GM21529 (cell line): ENCODE measurements around the gene TFG.
"Not testable (repeated sequence)": the region's sequence is repeated elsewhere in the genome, so short reads cannot be mapped to it uniquely, and the experiment has no call there.

Experiments used
- ATAC-seq: cut with Tn5 transposase; IDR thresholded peaks from one replicate; pipeline ENCODE4 v1.9.1; 2021; ENCODE audit not compliant: unreplicated experiment

TFG gene

GRCh38 chr3:100708989-100709841, at the start of gene TFG:
TFG (plus strand) TSS chr3:100709494; CDS start chr3:100713686, 4,192 bp downstream.
- peak; percentile 94 for ATAC-seq

DNA sequence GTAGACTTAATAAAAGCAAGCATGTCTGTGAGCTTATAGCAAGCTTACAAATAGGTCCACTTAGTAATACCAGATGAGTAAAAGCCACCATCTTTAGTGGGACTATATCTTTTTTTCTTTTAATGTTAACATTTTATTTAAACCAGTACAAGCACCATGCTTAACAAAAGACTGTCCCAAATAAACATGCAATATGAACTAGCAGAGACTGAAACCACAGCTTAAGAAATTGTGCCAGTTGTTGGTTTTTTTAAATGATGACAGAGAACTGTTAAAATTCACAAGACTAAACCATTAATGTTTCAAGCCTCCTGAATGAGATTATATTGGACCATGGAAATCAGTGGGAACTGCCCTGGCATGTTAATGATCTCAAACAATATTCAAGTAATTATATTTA, 48.0 kb upstream of the TFG start:
- not testable (repeated sequence) for ATAC-seq

DNA sequence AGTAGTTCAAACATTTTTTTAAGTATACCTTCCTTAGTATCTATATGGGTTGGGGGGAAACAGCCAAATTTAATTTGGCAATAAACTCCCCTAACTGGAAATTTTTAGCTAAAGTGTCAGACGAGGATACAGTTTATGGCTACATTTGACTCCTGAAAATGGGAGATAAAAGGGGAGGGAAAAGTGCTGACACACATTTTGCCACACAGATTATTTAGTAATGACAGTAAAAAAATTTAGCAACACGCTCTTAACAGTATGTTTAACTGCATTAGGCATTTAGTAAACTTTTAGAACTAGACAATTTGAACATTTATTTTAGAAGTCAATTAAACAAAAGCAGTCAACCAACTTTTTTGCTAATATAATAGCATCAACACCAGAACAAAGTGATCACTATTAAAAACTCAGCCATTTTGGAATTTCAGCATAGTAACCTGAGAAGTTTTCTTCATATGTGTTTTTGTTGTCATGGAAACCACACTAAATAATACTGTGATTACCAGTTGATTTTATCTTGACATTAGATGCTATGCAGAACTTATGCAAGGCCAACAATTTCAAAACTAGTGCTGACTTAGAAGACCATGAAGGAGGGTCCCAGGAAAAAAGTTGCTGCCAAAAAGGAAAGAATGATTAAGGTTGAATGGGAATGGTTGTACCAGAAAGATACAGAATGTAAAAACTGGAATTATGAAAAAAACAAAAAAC, 47.0 kb upstream of the TFG start:
- ATAC-seq = no peak

GRCh38 chr3:100665230-100665629, 44.1 kb upstream of the TFG start:
- no peak for ATAC-seq

DNA sequence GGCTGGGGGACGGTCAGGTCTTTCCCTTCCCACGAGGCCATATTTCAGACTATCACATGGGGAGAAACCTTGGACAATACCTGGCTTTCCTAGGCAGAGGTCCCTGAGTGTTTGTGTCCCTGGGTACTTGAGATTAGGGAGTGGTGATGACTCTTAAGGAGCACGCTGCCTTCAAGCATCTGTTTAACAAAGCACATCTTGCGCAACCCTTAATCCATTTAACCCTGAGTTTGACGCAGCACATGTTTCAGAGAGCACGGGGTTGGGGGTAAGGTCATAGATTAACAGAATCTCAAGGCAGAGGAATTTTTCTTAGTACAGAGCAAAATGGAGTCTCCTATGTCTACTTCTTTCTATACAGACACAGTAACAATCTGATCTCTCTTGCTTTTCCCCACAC, 42.6 kb upstream of the TFG start:
- ATAC-seq = not testable (repeated sequence)

DNA sequence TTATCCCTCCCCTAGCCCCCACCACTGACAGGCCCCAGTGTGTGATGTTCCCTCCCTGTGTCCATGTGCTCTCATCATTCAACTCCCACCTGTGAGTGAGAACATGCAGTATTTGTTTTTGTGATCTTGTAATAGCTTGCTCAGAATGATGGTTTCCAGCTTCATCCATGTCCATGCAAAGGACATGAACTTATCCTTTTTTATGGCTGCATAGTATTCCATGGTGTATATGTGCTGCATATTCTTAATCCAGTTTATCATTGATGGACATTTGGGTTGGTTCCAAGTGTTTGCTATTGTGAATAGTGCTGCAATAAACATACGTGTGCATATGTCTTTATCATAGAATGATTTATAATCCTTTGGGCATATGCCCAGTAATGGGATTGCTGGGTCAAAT, 42.0 kb upstream of the TFG start:
- ATAC-seq = not testable (repeated sequence)

GRCh38 chr3:100670995-100671394, 38.3 kb upstream of the TFG start:
- not testable (repeated sequence) for ATAC-seq

GRCh38 chr3:100681496-100681895, 27.8 kb upstream of the TFG start:
- ATAC-seq = no peak

DNA sequence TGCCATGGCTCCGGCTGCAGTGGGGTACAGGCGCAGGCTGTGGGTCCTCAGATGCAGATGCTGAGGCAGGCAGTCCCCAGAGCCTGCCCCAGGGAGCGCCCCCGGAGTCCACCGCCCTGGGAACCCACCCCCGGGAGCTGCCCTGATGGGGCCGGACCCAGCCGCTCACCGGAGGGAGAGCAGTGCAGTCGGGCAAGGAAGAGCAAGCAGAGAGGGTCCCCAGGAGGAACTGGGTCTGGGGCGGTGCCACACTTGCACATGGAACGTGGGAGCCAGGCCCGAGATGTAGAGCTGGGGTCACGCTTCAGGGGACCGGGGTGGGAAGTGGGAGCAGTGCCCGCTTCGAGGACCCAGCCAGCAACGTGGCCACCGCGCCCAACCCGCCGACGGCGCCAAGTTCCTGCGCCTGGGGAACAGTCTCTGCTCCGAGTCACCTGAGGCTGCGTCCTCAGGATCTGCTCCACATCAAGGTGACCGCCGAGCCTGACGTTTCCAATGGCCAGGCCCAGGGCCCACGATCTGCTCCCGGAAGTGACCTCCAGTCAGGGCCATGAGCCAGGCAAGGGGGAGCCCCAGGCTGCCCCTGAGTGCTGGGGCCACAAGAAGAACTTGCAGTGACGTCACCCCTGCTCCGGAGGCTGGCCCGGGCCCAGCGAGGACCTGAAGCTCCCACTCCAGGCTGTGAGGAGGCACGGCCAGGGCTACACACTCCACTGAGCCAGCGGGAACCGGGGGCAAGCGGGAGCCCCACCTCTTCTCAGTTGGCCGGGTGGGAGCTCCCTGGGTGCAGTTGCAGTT, 27.0 kb upstream of the TFG start:
- no peak for ATAC-seq

GRCh38 chr3:100682854-100683760, 26.2 kb upstream of the TFG start:
- no peak for ATAC-seq

GRCh38 chr3:100693225-100693624, 16.1 kb upstream of the TFG start:
- ATAC-seq = no peak

DNA sequence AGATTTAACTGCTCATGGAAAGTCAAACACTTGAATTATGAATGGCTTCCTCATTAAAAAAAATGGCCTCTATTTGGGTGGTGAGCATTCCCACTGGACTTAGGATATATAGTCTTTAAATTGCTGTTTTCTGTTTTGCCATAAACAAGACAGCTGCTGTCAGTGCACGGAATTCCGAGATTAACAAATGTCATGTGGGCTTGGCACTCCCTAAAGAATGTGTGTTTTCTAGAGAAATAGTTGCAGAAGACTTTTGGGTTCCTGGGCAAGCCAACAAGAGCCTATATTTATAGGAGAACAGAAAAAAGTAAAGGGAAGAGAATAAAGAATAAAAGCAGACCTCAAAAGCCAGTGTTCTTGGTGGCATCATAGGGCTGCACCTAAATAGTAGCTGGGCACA, 13.6 kb upstream of the TFG start:
- ATAC-seq = no peak

DNA sequence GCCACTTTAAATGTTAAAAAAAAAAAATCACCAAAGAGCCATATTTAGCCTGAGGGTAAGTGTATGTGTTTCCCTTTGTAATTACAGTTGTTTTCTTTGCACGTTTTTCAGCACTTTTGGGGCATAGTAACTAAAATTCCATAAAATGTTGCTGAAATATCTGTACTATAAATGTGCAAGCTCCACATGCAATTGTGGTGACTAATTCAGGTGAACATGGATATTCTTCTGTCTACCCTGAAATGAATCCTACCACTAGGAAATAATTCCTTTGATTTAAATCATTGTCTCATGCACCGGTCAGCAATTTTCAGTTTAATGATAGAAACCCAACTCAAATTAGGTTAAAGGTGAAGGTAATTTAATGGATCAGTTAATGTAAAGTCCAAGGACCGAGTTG, 13.1 kb upstream of the TFG start:
- ATAC-seq = no peak

- no peak for ATAC-seq
These were observed 12.1 kb upstream of the TFG start for GRCh38 chr3:100697172-100697571.

DNA sequence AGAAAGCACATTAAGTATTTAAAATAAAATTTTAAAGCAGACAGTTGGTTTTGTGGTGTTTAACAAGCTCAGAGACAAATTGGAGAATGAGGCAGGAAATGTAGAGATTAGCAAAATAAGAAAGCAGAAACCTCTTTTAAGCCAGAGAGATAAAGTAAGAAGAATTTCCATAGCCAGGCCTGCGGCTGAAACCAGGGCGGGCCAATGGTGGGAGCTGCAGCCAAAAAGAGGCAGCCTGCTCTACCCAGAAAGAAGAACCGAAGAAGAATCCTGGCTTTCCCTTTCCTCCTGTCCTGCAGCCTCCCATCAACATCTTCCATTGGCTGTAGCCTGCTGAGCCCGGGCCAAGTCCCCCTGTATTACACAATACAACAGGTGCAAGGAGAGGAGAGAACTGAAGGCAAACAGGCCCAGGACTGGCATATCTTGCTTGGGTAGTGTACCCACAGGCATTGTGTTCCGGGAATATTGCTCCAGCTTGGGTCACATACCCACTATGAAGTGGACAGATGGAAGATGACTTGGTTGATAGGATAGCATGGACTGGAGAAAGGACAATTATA, 11.5 kb upstream of the TFG start:
- ATAC-seq = no peak

GRCh38 chr3:100698736-100699135, 10.6 kb upstream of the TFG start:
- no peak for ATAC-seq

GRCh38 chr3:100700708-100701107, 8.6 kb upstream of the TFG start:
- no peak for ATAC-seq

- ATAC-seq = no peak
These were observed 7.0 kb upstream of the TFG start for GRCh38 chr3:100702082-100702979.

DNA sequence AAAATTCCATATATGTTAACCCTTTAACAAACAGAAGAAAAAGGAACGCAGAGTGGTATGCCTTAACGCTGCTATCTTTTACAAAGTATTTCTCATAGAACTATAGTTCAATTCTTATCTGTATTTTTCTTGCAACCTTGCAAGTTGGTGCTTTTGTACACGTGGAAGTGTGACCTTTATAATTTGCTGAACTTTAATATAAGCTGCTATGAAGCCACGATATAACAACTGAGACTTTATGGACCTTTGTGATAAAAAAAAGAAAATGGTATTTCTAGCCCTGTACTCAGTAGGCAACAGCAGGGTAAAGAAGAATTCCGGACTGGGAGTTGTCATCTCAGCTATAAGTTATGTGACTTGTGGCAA, 6.3 kb upstream of the TFG start:
- no peak for ATAC-seq
